Breast epithelium (tissue), 4 donors: Measurements from ENCODE around the gene DOCK10. TPM values are rescaled to one million over a fixed set of nuclear protein-coding genes. Genes with fewer than 3 reads are reported as not detected.
A peak's percentile ranks its signal among the peaks of the same experiment; 100 is the strongest.

Source experiments
- DNase-seq, 2 donors: peaks; one replicate each; pipeline ENCODE4 v3.0.0-alpha.2; 2019; ENCODE audit warnings: low spot score in 2 of 2
- H3K27ac ChIP-seq, 2 donors: fragments of 200-600 bp; sonication (generic) in 1 of 2; one replicate each; pipeline ENCODE4 v1.5.1; 2016 to 2019; ENCODE audit warnings: mild to moderate bottlenecking in 1 of 2
- H3K27me3 ChIP-seq, 2 donors: fragments of 200-600 bp; sonication (generic) in 1 of 2; one replicate each; pipeline versions ENCODE4 v1.5.1 to v1.6.0; 2017 to 2019; ENCODE audit warnings: control low read depth in 1 of 2, mild to moderate bottlenecking in 1 of 2
- H3K36me3 ChIP-seq: fragments of 200-600 bp; one replicate; pipeline ENCODE4 v1.5.1; 2019
- H3K4me1 ChIP-seq, 2 donors: fragments of 200-600 bp; sonication (generic); one replicate each; pipeline ENCODE4 v1.5.1; 2016 to 2019; ENCODE audit warnings: control low read depth in 1 of 2
- H3K4me3 ChIP-seq, 3 donors: fragments of 200-600 bp; sonication (generic); 1 replicate in 2 of 3; 2 replicates in 1 of 3; pipeline ENCODE4 v1.5.1; 2016 to 2019; ENCODE audit warnings: mild to moderate bottlenecking in 3 of 3, moderate library complexity in 2 of 3
- H3K9me3 ChIP-seq, 2 donors: fragments of 200-600 bp; sonication (generic) in 1 of 2; one replicate each; pipeline ENCODE4 v1.5.1; 2016 to 2019; ENCODE audit warnings: control low read depth in 1 of 2
- POLR2A ChIP-seq: fragments of 450-650 bp; IDR thresholded peaks from one replicate; pipeline ENCODE4 v1.6.1; 2016; ENCODE audit warnings: antibody characterized with exemption, mild to moderate bottlenecking, moderate library complexity
- POLR2AphosphoS5 ChIP-seq, 3 donors: sonication (generic); formaldehyde crosslinking; IDR thresholded peaks; one replicate each; pipeline ENCODE4 v1.6.1; 2017; ENCODE audit warnings: antibody characterized with exemption in 3 of 3
- intact Hi-C: fragments of 100-400 bp; cut with DNase I; formaldehyde crosslinking; loops from one replicate; pipeline ENCODE4 v1.15.1; 2023; ENCODE audit warnings: low total_unique reads
- total RNA-seq, 3 donors: library from RNA; depleted of rRNA; stranded (reverse); fragments of >200 nt; gene quantifications; one replicate each; pipeline ENCODE4 v1.1.0, GENCODE V29; 2016
- TF ChIP-seq, protein P1 (sequence below), 3 donors: fragments of 450-650 bp; IDR thresholded peaks; one replicate each; pipeline ENCODE4 v1.5.1; 2016 to 2017; ENCODE audit warnings: antibody characterized with exemption in 3 of 3, mild to moderate bottlenecking in 3 of 3, moderate library complexity in 3 of 3

The DOCK10 gene
- total RNA-seq, 3 donors from 2014 or later = 13.8 to 23.9 (median 15.4) TPM

DNA sequence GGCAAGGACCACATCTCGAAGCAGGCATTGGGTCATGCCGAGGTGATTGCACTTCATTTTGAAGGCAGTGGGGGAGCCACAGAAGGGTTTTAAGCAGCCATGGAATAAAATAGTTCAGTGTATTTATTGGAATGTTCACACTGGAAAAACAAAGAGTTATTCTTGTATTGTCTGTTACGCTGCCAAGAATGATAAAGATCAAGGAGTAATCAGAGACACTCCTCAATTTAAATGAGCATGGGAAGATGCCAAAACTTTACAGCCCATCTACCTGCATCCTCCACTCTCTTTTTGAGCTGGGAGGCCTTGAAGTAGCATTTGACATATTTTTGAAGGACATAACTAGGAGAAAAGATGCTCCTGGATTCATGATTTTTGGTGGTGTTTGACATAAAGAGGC lies 112.8 kb downstream of the DOCK10 start:
- no peaks in the 10 kb centered on the region for H3K36me3 ChIP-seq
- no peak for TF ChIP-seq POLR2AphosphoS5 (IDR thresholded peaks at IDR 0.05)
- TF ChIP-seq POLR2A = no peak
- TF ChIP-seq, protein P1, sequence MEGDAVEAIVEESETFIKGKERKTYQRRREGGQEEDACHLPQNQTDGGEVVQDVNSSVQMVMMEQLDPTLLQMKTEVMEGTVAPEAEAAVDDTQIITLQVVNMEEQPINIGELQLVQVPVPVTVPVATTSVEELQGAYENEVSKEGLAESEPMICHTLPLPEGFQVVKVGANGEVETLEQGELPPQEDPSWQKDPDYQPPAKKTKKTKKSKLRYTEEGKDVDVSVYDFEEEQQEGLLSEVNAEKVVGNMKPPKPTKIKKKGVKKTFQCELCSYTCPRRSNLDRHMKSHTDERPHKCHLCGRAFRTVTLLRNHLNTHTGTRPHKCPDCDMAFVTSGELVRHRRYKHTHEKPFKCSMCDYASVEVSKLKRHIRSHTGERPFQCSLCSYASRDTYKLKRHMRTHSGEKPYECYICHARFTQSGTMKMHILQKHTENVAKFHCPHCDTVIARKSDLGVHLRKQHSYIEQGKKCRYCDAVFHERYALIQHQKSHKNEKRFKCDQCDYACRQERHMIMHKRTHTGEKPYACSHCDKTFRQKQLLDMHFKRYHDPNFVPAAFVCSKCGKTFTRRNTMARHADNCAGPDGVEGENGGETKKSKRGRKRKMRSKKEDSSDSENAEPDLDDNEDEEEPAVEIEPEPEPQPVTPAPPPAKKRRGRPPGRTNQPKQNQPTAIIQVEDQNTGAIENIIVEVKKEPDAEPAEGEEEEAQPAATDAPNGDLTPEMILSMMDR (IDR thresholded peaks at IDR 0.05) = no peak
- intact Hi-C loops = no loop called here
- H3K9me3 ChIP-seq = no peaks in the 10 kb centered on the region
- H3K27me3 ChIP-seq = no peaks in the 10 kb centered on the region
- DNase-seq = no peak
- peak overlapping the region; percentile 10 to 57 for H3K27ac ChIP-seq
- peaks cover 0 to 4% of the 10 kb centered on the region in 2 donors for H3K4me1 ChIP-seq
- no peak overlapping the region for H3K4me3 ChIP-seq

DNA sequence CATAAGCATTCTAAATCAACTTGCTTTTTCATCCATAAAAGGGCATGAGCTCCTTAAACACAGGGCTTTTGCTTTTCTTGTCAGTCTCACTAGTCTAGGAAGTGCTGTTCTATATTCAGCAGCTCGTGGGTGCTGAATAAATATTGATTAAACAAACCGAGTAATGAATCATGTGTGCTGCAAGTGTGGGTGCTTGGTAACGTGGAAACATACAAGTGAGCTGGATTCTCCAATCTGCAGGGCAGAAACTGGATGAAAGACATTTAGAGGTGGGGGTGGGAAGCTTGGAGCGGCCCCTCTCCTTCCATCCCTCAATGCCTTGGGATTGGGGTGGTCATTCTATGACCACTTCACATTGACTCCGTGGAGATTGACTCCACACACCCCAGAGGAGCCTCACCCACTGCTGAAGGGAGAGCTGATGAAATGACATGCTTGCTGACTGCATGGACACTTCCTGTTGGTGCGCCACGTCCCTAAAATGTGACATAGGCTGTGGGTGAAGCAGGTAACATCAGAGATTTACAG lies 114.6 kb downstream of the DOCK10 start:
- Histone ChIP-seq H3K4me3 (no peak overlapping the region), H3K9me3 (no peaks in the 10 kb centered on the region), H3K36me3 (no peaks in the 10 kb centered on the region), H3K4me1 (no peaks in the 10 kb centered on the region), H3K27ac (peak overlapping the region; percentile 72 to 77), H3K27me3 (no peaks in the 10 kb centered on the region)
- intact Hi-C loops = no loop called here
- no peak for DNase-seq
- TF ChIP-seq POLR2AphosphoS5 (IDR thresholded peaks at IDR 0.05) (no peak), POLR2A (no peak)
- TF ChIP-seq, protein P1 (IDR thresholded peaks at IDR 0.05) = no peak

DNA sequence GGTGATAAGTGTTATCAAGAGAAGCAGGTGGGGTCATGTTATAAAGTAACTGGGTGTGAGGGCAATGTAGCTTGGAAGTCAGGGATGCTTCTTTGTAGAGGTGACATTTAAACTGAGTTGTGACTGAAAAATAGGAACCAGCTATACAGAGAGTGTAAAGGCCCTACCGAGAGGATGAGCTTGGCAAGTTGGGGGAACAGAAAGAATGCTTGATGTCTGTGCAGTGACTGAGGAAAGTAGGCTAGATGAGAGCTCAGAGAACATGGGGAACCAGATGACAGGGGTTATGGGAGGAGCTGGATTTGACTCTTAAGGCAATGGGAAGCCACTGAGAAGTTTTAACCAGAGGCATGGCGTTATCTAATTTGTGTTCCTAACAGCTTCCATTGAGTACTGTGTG lies 115.3 kb downstream of the DOCK10 start:
- intact Hi-C loops = no loop called here
- Histone ChIP-seq H3K4me3 (no peak overlapping the region), H3K9me3 (no peaks in the 10 kb centered on the region), H3K36me3 (no peaks in the 10 kb centered on the region), H3K4me1 (no peaks in the 10 kb centered on the region), H3K27me3 (no peaks in the 10 kb centered on the region), H3K27ac (peak overlapping the region; percentile 72 to 77)
- no peak for DNase-seq
- no peak for TF ChIP-seq POLR2AphosphoS5 (IDR thresholded peaks at IDR 0.05)
- TF ChIP-seq, protein P1 (IDR thresholded peaks at IDR 0.05) = no peak
- TF ChIP-seq POLR2A = no peak

DNA sequence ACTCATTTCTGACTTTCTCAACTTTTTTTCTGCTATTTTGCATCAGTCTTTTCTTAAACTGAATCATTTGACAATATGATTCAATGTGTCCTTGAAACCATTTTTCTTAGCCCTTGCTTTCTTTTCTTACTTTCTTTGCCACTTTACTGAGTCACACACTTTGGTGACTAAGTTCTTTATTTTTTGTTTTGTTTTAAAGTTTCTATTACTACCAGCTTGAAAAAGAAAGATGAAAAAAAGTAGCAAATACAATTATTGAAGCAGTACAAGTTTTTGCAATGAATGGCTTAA lies 116.5 kb downstream of the DOCK10 start:
- Histone ChIP-seq H3K27me3 (no peaks in the 10 kb centered on the region), H3K9me3 (no peaks in the 10 kb centered on the region), H3K27ac (peak overlapping the region in 1 of 2 donors; percentile 72), H3K4me1 (no peaks in the 10 kb centered on the region), H3K36me3 (no peaks in the 10 kb centered on the region), H3K4me3 (no peak overlapping the region)
- TF ChIP-seq POLR2A = no peak
- TF ChIP-seq POLR2AphosphoS5 (IDR thresholded peaks at IDR 0.05) = no peak
- TF ChIP-seq, protein P1 (IDR thresholded peaks at IDR 0.05) = no peak
- intact Hi-C loops = no loop called here
- no peak for DNase-seq

DNA sequence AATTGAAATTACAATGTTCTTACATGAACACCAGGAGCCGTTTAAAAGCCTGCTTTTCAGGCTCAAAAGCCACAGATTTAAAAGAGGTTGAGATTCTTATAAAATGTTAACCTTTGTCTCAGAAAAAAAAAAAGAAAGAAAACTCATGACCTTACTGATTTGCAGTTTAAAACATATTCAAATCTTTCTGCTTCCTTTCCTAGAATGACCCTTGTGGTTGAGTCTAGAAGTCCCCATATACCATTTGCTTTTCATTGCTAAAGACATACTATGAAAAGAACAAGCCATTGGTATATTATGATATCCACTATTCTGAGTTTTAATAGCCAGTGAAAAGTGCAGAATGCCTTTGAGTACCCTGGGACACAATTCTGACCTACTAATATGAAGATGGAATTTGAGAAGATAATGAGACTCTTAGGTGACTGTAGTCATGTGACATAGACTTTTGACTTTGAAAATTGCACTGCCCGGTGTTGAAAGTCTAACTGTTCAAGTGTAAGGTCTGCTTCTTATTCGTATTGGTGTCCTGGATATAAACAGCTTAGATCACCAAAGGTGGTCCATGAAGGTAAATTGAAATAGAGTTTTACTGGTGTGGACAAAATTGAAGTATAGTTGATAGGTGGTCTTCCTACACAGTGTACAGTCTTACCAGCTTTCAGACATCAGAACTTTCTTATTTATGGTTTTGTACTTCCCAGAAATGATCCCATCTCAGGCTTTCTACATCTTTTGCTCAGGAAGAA lies 117.0 kb downstream of the DOCK10 start:
- TF ChIP-seq, protein P1 (IDR thresholded peaks at IDR 0.05) = no peak
- TF ChIP-seq POLR2A (no peak), POLR2AphosphoS5 (IDR thresholded peaks at IDR 0.05) (no peak)
- Histone ChIP-seq H3K4me3 (no peak overlapping the region), H3K27ac (peak overlapping the region in 1 of 2 donors; percentile 11), H3K9me3 (no peaks in the 10 kb centered on the region), H3K36me3 (no peaks in the 10 kb centered on the region), H3K4me1 (no peaks in the 10 kb centered on the region), H3K27me3 (no peaks in the 10 kb centered on the region)
- intact Hi-C loops = no loop called here
- DNase-seq = no peak
